GM23248 (cell line): ENCODE data around the gene CRYBA1.

ENCODE experiments used
- EZH2 ChIP-seq: fragments of 200-600 bp; sonication (generic); IDR thresholded peaks from 2 replicates; pipeline ENCODE4 v1.6.1; 2018; ENCODE audit warnings: antibody characterized with exemption, mild to moderate bottlenecking; ENCODE audit not compliant: insufficient read depth, poor library complexity, severe bottlenecking
- EZH2phosphoT487 ChIP-seq: fragments of 200-600 bp; sonication (generic); IDR thresholded peaks from 2 replicates; pipeline ENCODE4 v1.6.1; 2018; ENCODE audit warnings: antibody characterized with exemption, moderate library complexity, mild to moderate bottlenecking, low read depth; ENCODE audit not compliant: insufficient read depth

DNA sequence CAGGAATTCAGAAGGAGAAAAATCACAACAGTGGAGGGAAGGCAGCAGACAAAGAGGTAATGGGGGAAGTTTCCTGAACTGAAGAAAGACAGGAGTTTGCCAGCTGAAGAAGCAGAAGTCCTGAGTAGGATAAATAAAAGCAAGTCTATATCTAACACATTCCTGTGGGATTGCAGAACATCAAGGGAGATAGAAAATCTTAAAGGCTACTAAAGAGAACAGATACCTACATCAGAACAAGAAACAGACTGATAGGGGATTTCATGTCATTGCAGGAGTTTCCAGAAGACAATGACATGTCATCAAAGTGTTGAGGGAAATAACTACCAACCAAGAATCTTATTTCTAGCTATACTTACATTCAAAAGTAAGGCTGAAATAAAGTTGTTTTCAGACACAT is 21.3 kb upstream of the CRYBA1 start:
- no peak for TF ChIP-seq EZH2
- TF ChIP-seq EZH2phosphoT487: no peak
